GM19238 (cell line): ENCODE results near the gene MAP4.

Experiments used
- DNase-seq: peaks from one replicate; pipeline ENCODE4 v3.0.0; 2011; ENCODE audit warnings: low spot score; ENCODE audit not compliant: insufficient read length

MAP4 gene

GRCh38 chr3:47863391-47864128 lies 152.7 kb downstream of the MAP4 start:
- no peak for DNase-seq

DNA sequence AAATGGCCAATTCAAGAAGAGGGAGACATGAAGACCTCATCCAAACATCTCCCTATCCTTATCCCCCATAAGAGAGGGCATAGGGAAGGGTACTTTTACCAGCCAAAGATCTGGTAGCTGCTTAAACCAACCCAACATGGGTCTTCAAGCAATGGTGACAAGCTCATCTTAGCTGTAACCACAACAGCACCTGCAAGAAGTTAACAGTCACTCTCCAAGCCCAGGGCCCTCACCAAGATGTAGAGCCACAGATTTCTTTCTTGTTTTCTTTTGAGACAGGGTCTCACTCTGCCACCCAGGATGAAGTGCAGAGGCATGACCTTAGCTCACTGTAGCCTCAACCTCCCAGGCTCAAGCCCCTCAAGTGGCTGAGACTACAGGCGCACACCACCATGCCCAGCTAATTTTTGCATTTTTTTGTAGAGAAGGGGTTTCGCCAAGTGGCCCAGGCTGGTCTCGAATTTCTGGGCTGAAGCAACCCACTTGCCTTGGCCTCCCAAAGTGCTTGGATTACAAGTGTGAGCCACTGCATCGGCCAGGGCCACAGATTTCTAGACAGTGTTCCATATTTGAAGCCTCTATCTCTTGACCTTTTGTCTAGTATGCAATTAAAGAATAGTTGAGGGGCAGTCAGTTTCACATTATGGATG lies 156.1 kb downstream of the MAP4 start:
- no peak for DNase-seq

GRCh38 chr3:47857151-47857550 lies 159.1 kb downstream of the MAP4 start:
- DNase-seq, result no peak

- no peak for DNase-seq
These were observed 159.5 kb downstream of the MAP4 start for GRCh38 chr3:47856669-47857068.

- no peak for DNase-seq
These were observed 160.5 kb downstream of the MAP4 start for GRCh38 chr3:47855461-47856383.

DNA sequence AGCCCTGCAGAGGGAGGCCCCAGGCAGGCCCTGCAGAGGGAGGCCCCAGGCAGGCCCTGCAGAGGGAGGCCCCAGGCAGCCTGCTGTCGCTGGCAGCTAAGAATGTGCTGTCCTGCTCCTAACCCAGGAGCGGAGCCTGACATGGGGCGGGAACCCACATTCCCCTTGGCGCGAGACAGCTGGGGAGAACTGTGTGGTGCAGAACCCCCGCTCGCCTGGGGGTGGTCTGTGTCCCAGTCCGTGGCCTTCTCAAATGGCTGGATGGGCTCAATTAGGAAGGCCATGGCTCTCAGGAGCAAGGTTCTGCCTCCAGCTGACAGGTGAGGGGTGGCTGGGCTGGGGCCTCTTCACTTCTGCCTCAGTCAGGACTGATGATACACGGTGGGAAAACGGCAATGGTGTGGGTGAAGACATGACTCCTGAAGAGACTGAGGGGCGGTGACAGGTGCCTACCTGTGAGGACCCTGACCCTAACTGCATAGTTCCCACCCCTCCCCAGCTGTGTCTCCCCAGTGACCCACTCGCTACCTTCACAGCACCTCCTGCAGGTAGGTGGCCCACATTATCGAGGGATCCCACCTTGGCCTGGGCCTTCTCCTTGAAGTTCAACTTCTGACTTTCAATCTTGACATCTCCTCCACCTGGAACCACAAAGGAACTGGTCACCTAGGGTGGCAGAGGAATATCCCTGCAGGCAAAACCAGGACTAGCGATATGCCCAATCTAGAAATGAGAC lies 161.3 kb downstream of the MAP4 start:
- DNase-seq, result no peak

- no peak for DNase-seq
These were observed 161.9 kb downstream of the MAP4 start for GRCh38 chr3:47854267-47854666.

- DNase-seq, result no peak
These were observed 163.3 kb downstream of the MAP4 start for GRCh38 chr3:47852604-47853602.

GRCh38 chr3:47851888-47852603 lies 164.2 kb downstream of the MAP4 start:
- no peak for DNase-seq

- no peak for DNase-seq
These were observed 165.4 kb downstream of the MAP4 start for GRCh38 chr3:47850564-47851410.

DNA sequence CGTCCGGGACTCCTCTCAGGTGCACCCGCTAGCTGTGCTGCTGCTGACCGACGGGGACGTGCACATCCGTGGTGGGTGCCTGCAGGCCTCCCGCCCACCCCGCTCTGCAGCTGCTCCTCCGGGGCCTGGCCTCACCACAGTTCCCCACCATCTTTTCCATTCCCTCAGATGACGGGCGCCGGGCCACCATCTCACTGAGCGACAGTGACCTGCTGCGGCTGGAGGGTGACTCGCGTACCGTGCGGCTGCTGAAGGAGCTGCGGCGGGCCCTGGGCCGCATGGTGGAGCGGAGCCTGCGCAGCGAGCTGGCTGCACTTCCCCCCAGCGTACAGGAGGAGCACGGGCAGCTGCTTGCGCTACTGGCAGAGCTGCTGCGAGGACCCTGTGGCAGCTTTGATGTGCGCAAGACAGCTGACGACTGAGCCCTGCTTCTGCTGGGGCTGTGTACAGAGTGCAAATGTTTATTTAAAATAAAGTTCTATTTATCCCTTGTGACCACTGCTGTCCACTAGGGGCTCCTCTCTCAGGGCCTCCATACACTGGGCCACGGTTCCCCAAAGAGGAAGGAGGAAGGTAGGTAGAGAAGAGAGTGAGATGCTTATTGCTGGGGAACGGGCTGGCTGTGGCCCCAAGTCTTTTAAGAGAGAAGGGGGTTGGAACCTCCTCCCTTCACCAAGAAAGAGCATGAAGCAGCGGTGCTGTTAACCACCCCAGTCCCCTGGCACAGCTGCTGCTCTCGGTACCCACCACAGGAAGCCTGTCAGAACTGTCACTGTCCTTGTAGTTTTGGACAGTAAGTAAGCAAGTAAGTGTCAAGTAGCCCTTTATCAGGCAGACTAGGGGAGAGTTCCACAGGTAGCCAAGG lies 166.3 kb downstream of the MAP4 start:
- no peak for DNase-seq

DNA sequence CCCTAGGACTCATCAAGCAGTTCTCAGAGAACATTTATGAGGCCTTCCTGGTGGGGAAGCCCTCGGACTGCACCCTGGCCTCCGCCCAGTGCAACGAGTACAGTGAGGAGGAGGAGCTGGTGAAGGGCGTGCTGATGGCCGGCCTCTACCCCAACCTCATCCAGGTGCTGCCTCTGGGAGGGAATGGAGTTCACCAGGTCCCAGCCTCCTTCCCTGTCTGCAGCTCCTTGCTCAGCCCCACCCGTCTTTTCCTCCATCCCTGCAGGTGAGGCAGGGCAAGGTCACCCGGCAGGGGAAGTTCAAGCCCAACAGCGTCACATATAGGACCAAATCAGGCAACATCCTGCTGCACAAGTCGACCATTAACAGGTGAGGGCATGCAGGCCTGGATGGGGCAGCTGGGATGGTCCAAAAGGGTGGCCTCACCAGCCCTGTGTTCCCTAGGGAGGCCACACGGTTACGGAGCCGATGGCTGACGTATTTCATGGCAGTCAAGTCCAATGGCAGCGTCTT lies 167.0 kb downstream of the MAP4 start:
- DNase-seq, result no peak

DNA sequence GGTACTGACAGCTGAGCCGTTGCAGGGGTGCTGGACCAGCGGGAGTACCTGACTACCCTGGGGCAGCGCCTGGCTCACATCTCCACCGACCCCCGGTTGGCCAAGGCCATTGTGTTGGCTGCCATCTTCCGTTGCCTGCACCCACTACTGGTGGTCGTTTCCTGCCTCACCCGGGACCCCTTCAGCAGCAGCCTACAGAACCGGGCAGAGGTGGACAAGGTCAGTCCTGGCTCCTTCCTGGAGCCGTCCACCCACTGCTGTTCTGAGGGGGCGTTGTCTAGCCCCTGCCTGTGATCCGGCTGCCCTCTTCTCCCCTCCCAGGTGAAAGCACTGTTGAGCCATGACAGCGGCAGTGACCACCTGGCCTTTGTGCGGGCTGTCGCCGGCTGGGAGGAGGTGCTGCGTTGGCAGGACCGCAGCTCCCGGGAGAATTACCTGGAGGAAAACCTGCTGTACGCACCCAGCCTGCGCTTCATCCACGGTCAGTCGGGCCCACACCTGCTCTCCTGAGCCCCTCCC lies 167.6 kb downstream of the MAP4 start:
- no peak for DNase-seq

DNA sequence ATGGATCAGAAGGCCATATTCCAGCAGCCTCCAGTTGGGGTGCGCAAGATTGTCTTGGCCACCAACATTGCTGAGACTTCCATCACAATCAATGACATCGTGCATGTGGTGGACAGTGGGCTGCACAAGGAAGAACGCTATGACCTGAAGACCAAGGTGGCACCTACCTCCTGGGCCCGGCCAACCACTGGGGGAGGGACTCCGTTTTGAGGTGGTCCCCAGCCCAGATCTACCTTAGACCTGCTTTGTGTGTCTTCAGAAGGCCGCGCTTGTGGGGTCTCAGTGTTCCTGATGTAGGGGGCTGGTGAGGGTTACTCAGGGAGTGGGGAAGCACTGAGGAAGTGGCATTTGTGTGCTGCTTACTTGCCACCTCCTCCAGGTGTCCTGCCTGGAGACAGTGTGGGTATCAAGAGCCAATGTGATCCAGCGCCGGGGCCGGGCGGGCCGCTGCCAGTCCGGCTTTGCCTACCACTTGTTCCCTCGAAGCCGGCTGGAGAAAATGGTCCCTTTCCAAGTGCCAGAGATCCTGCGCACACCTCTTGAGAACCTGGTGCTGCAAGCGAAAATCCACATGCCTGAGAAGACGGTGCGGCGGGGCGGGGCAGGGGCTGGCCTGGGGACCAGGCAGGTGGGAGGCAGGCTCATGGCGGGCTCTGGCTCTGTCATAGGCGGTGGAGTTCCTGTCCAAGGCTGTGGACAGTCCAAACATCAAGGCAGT lies 168.3 kb downstream of the MAP4 start:
- DNase-seq, result no peak

- no peak for DNase-seq
These were observed 169.0 kb downstream of the MAP4 start for GRCh38 chr3:47847260-47847659.

DNA sequence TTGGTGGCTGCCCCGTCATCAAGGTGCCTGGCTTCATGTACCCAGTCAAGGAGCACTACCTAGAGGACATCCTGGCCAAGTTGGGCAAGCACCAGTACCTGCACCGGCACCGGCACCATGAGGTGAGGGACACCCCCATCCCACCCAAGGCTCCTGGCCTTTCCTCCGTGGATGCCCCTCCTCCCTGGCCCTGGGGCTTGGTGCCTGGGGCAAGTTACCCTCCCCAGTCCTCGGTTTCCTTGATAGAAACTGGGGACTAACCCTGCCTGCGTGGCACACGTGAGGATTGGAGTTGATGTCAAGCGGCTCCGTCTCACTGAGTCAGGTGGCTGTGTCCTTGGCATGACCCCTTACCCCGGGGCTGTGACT lies 169.4 kb downstream of the MAP4 start:
- no peak for DNase-seq
